Duodenal mucosa (tissue), 2 donors: ENCODE data around the gene COLEC11.
"Not testable (repeated sequence)": the region's sequence is repeated elsewhere in the genome, so short reads cannot be mapped to it uniquely, and the experiment has no call there.

Experiments
- H3K27ac ChIP-seq: one replicate; pipeline ENCODE4 v1.7.0; 2013; ENCODE audit warnings: low read depth, low read length
- H3K27me3 ChIP-seq, 2 donors: one replicate each; pipeline ENCODE4 v1.7.0; 2013; ENCODE audit warnings: low read length in 2 of 2, control low read depth in 1 of 2; ENCODE audit not compliant: insufficient read depth in 2 of 2, control insufficient read depth in 1 of 2
- H3K36me3 ChIP-seq, 2 donors: one replicate each; pipeline ENCODE4 v1.7.0; 2013; ENCODE audit warnings: low read length in 2 of 2, control low read depth in 1 of 2; ENCODE audit not compliant: insufficient read depth in 2 of 2, control insufficient read depth in 1 of 2
- H3K4me1 ChIP-seq, 2 donors: one replicate each; pipeline ENCODE4 v1.7.0; 2013; ENCODE audit warnings: low read length in 2 of 2, control low read depth in 1 of 2; ENCODE audit not compliant: insufficient read depth in 2 of 2, control insufficient read depth in 1 of 2
- H3K4me3 ChIP-seq, 2 donors: one replicate each; pipeline ENCODE4 v1.7.0; 2013; ENCODE audit warnings: low read length in 2 of 2, low read depth in 1 of 2
- H3K9ac ChIP-seq, 2 donors: one replicate each; pipeline ENCODE4 v1.7.0; 2013; ENCODE audit warnings: low read length in 2 of 2, low read depth in 1 of 2
- H3K9me3 ChIP-seq, 2 donors: one replicate each; pipeline ENCODE4 v1.7.0; 2013; ENCODE audit warnings: low read length in 2 of 2, control low read depth in 1 of 2; ENCODE audit not compliant: control insufficient read depth in 1 of 2

COLEC11 gene

GRCh38 chr2:3631851-3632659 lies 37.1 kb downstream of the COLEC11 start:
- H3K4me1 ChIP-seq = no peaks in the 10 kb centered on the region
- no peaks in the 10 kb centered on the region for H3K36me3 ChIP-seq
- no peaks in the 10 kb centered on the region for H3K27me3 ChIP-seq

DNA sequence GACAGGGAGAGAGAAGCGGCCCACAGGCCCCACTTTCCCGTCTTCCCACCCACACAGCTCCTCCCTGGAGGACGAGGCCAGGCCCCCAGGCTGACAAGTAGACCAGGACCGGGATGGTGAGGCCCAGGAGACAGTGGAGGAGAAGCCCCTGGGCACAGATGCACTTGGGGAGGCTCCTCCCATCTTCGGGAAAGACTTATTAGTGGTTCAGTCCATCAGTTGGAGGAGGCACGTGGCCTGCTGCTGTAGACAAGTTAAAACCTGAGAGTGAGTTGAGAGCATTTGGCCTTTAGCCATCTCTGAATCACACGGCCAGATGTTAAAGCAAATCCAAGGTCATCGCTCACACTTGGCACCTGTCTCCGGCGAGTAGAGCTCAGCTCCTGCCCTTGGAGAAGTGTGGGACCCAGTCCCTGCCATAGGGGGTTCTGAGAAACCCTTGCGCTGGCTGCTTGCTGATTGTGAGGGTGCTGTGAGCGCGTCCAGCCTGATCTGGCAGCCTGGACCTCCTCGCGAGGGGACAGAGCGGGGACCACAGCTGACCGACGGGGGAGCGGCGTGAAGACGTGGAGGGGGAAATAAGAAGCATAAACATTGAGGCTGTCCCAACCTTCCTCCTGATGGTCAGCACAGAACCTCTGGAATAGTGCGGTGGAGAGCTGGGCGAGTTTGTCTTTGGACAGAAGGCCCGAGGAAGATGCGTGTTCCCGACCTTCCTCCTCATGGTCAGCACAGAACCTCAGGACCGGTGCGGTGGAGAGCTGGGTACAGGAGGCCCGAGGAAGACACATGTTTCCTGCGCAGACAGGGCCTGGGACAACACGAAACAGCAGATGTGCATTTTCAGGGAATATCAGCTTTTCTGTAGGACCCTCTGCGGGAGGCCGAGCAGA lies 38.4 kb downstream of the COLEC11 start:
- no peak overlapping the region for H3K4me3 ChIP-seq
- no peaks in the 10 kb centered on the region for H3K27me3 ChIP-seq
- H3K36me3 ChIP-seq = no peaks in the 10 kb centered on the region
- no peaks in the 10 kb centered on the region for H3K9me3 ChIP-seq
- H3K27ac ChIP-seq = no peak overlapping the region
- no peaks in the 10 kb centered on the region for H3K4me1 ChIP-seq
- H3K9ac ChIP-seq = no peak overlapping the region

More at GRCh38 chr2:3631851-3632659, 37.1 kb downstream of the COLEC11 start:
- H3K9me3 ChIP-seq = no peaks in the 10 kb centered on the region
- no peak overlapping the region for H3K4me3 ChIP-seq
- no peak overlapping the region for H3K27ac ChIP-seq
- H3K9ac ChIP-seq = no peak overlapping the region

DNA sequence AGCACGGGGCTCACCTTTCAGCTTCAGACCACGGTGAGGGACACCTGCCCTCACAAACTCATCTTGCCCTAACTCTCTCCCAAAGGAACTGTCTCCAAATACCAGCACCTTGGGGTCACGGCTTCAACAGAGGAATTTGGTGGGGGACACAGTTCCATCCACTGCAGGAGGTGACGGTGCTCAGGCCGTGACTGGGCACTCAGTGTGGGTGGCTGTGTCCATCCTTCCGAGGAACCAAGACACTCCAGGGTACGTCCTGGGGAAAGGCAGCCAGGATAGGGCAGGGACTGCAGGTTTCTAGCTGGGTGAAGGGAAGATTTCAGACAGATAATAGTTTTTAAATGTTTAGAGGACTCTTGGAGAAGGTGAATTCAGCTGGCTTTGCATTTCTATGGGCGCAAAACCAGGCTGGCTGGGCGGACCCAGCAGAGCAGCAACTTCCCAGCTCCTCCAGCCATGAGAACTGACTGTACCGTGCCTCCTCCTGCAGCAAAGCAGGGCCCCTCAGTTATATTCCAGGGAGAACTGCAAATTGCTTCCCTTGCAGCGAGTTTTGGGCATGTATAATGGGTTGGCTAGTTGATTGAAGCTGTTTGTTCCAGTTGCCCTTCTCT lies 39.2 kb downstream of the COLEC11 start:
- H3K4me3 ChIP-seq = no peak overlapping the region
- no peaks in the 10 kb centered on the region for H3K9me3 ChIP-seq
- H3K4me1 ChIP-seq = no peaks in the 10 kb centered on the region
- H3K9ac ChIP-seq = no peak overlapping the region
- H3K36me3 ChIP-seq = no peaks in the 10 kb centered on the region
- H3K27me3 ChIP-seq = no peaks in the 10 kb centered on the region
- H3K27ac ChIP-seq = no peak overlapping the region

- H3K4me3 ChIP-seq = no peak overlapping the region
- no peak overlapping the region for H3K9ac ChIP-seq
- no peaks in the 10 kb centered on the region for H3K36me3 ChIP-seq
- H3K27me3 ChIP-seq = no peaks in the 10 kb centered on the region
- H3K4me1 ChIP-seq = no peaks in the 10 kb centered on the region
- no peak overlapping the region for H3K27ac ChIP-seq
- no peaks in the 10 kb centered on the region for H3K9me3 ChIP-seq
Observed at GRCh38 chr2:3634596-3635121, 39.7 kb downstream of the COLEC11 start.

DNA sequence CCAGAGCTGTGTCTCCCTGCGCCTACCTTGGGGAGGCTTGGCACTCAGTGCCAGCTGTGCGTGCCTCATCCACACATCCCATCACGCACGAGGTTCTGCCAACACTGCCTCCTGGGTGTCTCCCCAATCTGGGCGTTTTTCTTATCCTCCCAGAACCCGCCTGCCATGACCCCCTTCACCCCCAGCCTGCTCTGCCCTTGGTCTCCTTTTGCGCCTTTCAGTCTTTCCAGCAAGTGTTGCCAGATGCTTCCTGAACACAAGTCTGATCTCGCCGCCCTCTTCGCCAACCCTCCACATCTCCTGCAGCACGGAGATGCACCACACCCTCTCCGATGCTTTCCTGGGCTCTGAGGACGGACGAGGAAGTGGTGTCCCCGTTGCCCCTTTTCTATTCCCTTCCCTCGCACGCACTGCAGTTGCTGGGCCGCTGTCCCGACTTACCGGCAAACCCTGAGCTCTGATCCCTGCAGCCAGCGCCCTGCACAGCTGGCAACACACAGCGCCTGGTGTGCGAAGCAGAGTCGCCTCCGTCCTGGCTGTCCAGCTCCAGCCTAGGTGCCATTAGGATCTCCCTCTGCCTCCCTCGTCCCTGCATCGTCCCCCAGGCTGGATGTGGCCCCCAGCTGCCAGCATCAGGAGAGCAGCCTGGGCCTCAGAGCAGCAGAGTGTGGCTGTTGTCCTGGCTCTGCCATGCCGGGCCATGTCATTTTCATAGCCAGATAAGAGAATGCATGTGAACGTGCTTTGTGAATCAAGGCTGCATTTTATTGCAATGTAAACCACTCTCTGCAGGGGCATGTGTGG lies 40.5 kb downstream of the COLEC11 start:
- Histone ChIP-seq H3K4me1 (no peaks in the 10 kb centered on the region), H3K9ac (no peak overlapping the region), H3K4me3 (peak overlapping the region in 1 of 2 donors; percentile 37), H3K27ac (no peak overlapping the region), H3K9me3 (no peaks in the 10 kb centered on the region), H3K36me3 (no peaks in the 10 kb centered on the region), H3K27me3 (no peaks in the 10 kb centered on the region)

- not testable (repeated sequence) for H3K36me3 ChIP-seq, H3K4me3 ChIP-seq, H3K27ac ChIP-seq, H3K9ac ChIP-seq, H3K27me3 ChIP-seq, H3K9me3 ChIP-seq, H3K4me1 ChIP-seq
Observed at GRCh38 chr2:3635975-3636327, 41.0 kb downstream of the COLEC11 start.

DNA sequence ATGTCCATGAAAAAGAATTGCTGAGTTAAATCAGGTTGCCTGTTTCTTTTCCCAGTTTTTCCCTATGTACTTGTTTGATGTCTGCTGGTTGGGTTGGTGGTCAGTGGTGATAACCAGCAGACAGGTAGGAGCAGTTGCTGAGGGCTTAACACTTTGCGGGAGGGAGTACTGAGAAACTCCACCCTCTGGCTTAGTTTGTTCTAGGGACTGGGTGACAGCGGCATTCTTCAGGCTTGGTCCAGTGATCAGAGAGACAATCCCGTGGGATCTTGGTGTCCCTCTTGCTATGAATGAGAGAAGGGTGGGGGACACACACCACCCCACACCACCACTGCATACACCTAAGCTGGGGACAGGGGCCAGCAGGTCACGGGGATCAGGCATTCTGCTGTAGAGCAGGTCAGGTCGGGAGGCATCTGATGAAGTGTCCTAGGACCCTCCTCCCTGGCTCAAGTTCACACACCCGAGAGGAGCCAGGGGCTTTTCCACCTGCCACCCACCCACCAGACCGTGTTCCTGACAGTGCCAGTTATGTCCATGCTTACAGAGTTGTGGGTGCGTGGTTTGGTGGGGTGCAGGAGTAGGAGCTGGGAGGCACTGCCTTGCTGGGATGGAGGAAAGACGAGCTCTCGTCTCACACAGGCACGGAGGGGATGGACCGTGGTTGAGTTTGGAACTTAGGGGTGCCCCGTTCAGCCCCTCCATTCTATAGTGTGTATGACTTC lies 41.8 kb downstream of the COLEC11 start:
- no peak overlapping the region for H3K4me3 ChIP-seq
- no peaks in the 10 kb centered on the region for H3K9me3 ChIP-seq
- no peak overlapping the region for H3K9ac ChIP-seq
- H3K4me1 ChIP-seq = no peaks in the 10 kb centered on the region
- H3K27ac ChIP-seq = no peak overlapping the region
- no peaks in the 10 kb centered on the region for H3K36me3 ChIP-seq
- H3K27me3 ChIP-seq = no peaks in the 10 kb centered on the region

DNA sequence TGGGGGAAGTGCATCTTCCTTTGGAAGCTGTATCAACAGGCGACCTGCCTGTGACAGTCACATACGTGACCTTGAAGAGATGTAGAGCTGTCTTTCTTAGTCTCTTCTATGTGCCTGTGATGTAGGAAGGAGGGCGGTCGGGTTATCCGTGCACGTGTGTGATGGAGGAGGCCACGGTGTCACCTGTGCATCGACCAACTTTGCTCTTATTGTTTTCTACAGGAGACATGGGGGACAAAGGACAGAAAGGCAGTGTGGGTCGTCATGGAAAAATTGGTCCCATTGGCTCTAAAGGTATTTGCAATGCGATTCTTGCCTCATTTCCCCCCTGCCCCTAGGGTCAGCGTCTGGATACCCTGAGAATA lies 42.4 kb downstream of the COLEC11 start:
- Histone ChIP-seq H3K27ac (no peak overlapping the region), H3K9ac (no peak overlapping the region), H3K9me3 (no peaks in the 10 kb centered on the region), H3K4me1 (no peaks in the 10 kb centered on the region), H3K4me3 (no peak overlapping the region), H3K27me3 (no peaks in the 10 kb centered on the region), H3K36me3 (no peaks in the 10 kb centered on the region)

DNA sequence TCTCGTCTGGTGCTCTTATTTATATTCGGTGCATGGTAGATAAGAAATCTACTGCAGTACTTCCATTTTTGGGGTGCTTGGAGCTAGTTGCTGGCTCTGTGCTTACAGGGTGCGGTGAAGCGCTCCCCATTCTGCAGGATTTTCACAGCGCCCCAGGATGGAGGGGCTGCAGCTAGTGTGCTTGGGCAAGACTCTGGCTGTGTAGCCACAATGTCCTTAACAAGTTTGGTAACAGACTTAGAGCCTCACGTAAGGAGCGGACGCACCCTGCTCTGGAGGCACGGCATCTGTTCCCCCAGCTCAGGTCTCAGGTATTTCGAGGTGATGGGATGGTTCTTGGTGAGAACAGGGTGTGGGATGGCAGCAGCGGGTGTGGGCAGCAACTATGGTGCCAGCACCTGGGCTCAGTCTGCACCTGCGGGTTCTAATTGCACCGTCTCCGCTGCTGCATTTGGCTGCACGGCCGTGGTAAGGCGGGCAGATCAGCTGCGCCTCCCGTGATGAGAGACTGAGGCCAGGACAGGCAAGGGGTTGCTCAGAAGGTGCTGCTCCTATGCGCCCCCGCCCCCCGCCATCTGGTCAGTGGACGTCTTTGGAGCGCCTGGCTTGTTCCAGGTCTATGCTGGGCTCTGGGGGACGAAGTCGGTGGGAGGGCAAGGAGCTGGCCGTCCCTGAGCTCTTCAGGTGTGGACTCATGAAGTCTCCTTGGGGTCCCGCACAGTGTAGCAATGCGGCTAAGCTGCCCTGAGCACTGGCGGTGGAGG lies 43.0 kb downstream of the COLEC11 start:
- no peak overlapping the region for H3K27ac ChIP-seq
- H3K36me3 ChIP-seq = no peaks in the 10 kb centered on the region
- H3K27me3 ChIP-seq = no peaks in the 10 kb centered on the region
- H3K9me3 ChIP-seq = no peaks in the 10 kb centered on the region
- H3K4me1 ChIP-seq = no peaks in the 10 kb centered on the region
- H3K4me3 ChIP-seq = no peak overlapping the region
- no peak overlapping the region for H3K9ac ChIP-seq
